ENCODE results near the gene MKRN3. TPM values are rescaled to one million over a fixed set of nuclear protein-coding genes. Genes with fewer than 3 reads are reported as not detected.

The MKRN3 gene
- total and polyA plus RNA-seq, 2 donors (not counting 3 experiments of a cell fraction or from before 2014, with no cell fraction given): 0.18 to 0.40 TPM

DNA sequence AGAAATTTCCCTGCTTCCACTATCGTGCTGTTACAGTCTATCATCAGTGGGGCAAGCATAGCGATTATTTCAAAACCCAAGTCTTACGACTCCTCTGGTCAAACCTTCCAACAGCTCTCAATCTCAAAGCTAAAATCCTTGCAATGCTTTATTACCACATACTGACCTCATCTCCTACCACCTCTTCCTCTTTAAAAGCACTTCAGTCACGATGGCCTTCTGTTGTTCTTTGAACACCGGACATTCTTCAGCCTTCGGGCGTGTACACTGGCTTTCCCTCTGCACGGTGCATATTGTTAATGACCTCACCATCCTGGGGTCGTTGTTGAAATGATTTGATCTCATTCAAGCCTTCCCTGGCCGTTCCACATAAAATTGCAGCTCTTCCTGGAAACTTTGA, 51.1 kb downstream of the MKRN3 start:
- DNase-seq (ENCODE audit: low read depth, low spot score) (no peak), FAIRE-seq (no peak)
- dilution Hi-C loops (cut with MboI; ENCODE audit: extremely low pct_ligation_motif_present, low sequenced_read_pairs): no loop called here
- Histone ChIP-seq H3K27ac (ENCODE audit: insufficient read depth, low read depth, low read length) (no peak overlapping the region), H3K9me1 (replicated peaks; ENCODE audit: control insufficient read depth, extremely low read depth, insufficient read depth, low read length) (no peaks in the 10 kb centered on the region), H3K9me3 (replicated peaks; ENCODE audit: control insufficient read depth, insufficient read depth, low read length) (no peaks in the 10 kb centered on the region), H3K27me3 (ENCODE audit: control insufficient read depth in 2 of 2, insufficient read depth in 2 of 2, low read length in 2 of 2) (no peaks in the 10 kb centered on the region), H3K9ac (replicated peaks; ENCODE audit: extremely low read depth, insufficient read depth, low read length) (no peak overlapping the region), H3K4me1 (ENCODE audit: control insufficient read depth, extremely low read depth, insufficient read depth, low read length) (no peaks in the 10 kb centered on the region), H3K36me3 (ENCODE audit: control insufficient read depth in 2 of 2, extremely low read depth in 1 of 2, insufficient read depth in 2 of 2, low read length in 2 of 2) (no peaks in the 10 kb centered on the region), H2AFZ (ENCODE audit: low read depth, low read length) (no peak overlapping the region), H4K20me1 (replicated peaks; ENCODE audit: control insufficient read depth, extremely low read depth, insufficient read depth, low read length) (no peaks in the 10 kb centered on the region), H3K4me2 (ENCODE audit: insufficient read depth, low read length) (no peak overlapping the region), H3K4me3 (replicated peaks in 1 of 3; ENCODE audit: insufficient read depth in 1 of 3, low read depth in 1 of 3, low read length in 3 of 3) (no peak overlapping the region), H3K79me2 (ENCODE audit: control insufficient read depth, insufficient read depth, low read length) (no peaks in the 10 kb centered on the region)
- TF ChIP-seq GATA2 (IDR thresholded peaks at IDR 0.05; ENCODE audit: insufficient read depth, insufficient read length, low read depth, low read length) (no peak), FOS (IDR thresholded peaks at IDR 0.05; ENCODE audit: borderline replicate concordance, insufficient read depth, low read length) (no peak)
- TF ChIP-seq, protein P1, sequence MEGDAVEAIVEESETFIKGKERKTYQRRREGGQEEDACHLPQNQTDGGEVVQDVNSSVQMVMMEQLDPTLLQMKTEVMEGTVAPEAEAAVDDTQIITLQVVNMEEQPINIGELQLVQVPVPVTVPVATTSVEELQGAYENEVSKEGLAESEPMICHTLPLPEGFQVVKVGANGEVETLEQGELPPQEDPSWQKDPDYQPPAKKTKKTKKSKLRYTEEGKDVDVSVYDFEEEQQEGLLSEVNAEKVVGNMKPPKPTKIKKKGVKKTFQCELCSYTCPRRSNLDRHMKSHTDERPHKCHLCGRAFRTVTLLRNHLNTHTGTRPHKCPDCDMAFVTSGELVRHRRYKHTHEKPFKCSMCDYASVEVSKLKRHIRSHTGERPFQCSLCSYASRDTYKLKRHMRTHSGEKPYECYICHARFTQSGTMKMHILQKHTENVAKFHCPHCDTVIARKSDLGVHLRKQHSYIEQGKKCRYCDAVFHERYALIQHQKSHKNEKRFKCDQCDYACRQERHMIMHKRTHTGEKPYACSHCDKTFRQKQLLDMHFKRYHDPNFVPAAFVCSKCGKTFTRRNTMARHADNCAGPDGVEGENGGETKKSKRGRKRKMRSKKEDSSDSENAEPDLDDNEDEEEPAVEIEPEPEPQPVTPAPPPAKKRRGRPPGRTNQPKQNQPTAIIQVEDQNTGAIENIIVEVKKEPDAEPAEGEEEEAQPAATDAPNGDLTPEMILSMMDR (IDR thresholded peaks at IDR 0.05; ENCODE audit: extremely low read depth in 1 of 2, insufficient read depth in 1 of 2, low read depth in 1 of 2, low read length in 2 of 2): no peak
- POLR2A ChIA-PET: no interaction called here
- intact Hi-C loops (cut with micrococcal nuclease): no loop called here
- CTCF ChIA-PET: no interaction called here
- no TSS peak for BruUV-seq (replicated peaks)

MicroRNAs encoded within 50 kb of the gene (microRNA counts, 767-probe panel; counts per million panel counts)
- 723 counts per million, percentile 96 among the panel's probes with 10 or more counts for microRNA hsa-miR-4508

Small RNAs within 50 kb of the gene (microRNA-seq; reads per million reads assigned to microRNA genes)
- not detected for gene MIR4508 (ENCODE audit: borderline number of aligned reads, borderline replicate concordance)

Small RNAs within 50 kb of the gene (small RNA-seq; reads per million reads assigned to genes)
- gene MIR4508 (ENCODE audit: insufficient read depth, insufficient read length, low read depth, low replicate concordance): not detected

Other genes starting within 250 kb of the MKRN3 start
- not detected in 2 replicates for gene GOLGA6L26, start 231.5 kb upstream of the MKRN3 start, total RNA-seq
- gene GOLGA6L26, start 231.5 kb upstream of the MKRN3 start, polyA plus RNA-seq: not detected in 2 replicates
- gene GOLGA8S, start 210.9 kb upstream of the MKRN3 start, total RNA-seq: 0.42 and 0.55 TPM in 2 replicates
- 0.02 and 0.04 TPM in 2 replicates for gene GOLGA8S, start 210.9 kb upstream of the MKRN3 start, polyA plus RNA-seq
- gene GOLGA6L2, start 118.4 kb upstream of the MKRN3 start, total RNA-seq: not detected in 2 replicates
- not detected in 2 replicates for gene GOLGA6L2, start 118.4 kb upstream of the MKRN3 start, polyA plus RNA-seq
- not detected in 2 replicates for gene MAGEL2, start 82.2 kb downstream of the MKRN3 start, total RNA-seq
- gene MAGEL2, start 82.2 kb downstream of the MKRN3 start, polyA plus RNA-seq: not detected in 2 replicates
- gene NDN, start 121.6 kb downstream of the MKRN3 start, total RNA-seq: 19.0 and 19.2 TPM in 2 replicates
- 23.1 and 26.7 TPM in 2 replicates for gene NDN, start 121.6 kb downstream of the MKRN3 start, polyA plus RNA-seq

Data from endothelial cell of umbilical vein (primary cell).